ENCODE measurements around the gene MPRIP. TPM values are rescaled to one million over a fixed set of nuclear protein-coding genes. Genes with fewer than 3 reads are reported as not detected.
"Not testable (repeated sequence)": the region's sequence is repeated elsewhere in the genome, so short reads cannot be mapped to it uniquely, and the experiment has no call there.

The MPRIP gene
- total RNA-seq, 1 experiment from 2014 or later: 284 TPM

- Histone ChIP-seq H3K9me3 (no peaks in the 10 kb centered on the region), H3K4me3 (ENCODE audit: low read depth, low read length) (no peak overlapping the region), H3K36me3 (ENCODE audit: control insufficient read depth, insufficient read depth, low read length) (no peaks in the 10 kb centered on the region), H3K4me1 (no peaks in the 10 kb centered on the region), H3K27me3 (replicated peaks; ENCODE audit: control insufficient read depth, insufficient read depth, low read length) (no peaks in the 10 kb centered on the region; the same call in 1 of the 2 replicates)
- intact Hi-C loops (cut with micrococcal nuclease; ENCODE audit: unreplicated experiment): no loop called here
- H3K4me3 Mint-ChIP-seq (ENCODE audit: unreplicated experiment): no peak overlapping the region
- POLR2A ChIA-PET: no interaction called here
- CTCF ChIA-PET: no interaction called here
- no peaks in the 10 kb centered on the region for H3K27me3 Mint-ChIP-seq (ENCODE audit: insufficient read depth, unreplicated experiment)
- no peak overlapping the region for H3K27ac Mint-ChIP-seq (ENCODE audit: unreplicated experiment)
- no peaks in the 10 kb centered on the region for H3K9me3 Mint-ChIP-seq (ENCODE audit: unreplicated experiment)
- no TSS peak for BruUV-seq (replicated peaks)
- no peaks in the 10 kb centered on the region for H3K36me3 Mint-ChIP-seq (ENCODE audit: insufficient read depth, unreplicated experiment)
- no peaks in the 10 kb centered on the region for H3K4me1 Mint-ChIP-seq (ENCODE audit: low read depth, unreplicated experiment)
- TF ChIP-seq CTCF (IDR thresholded peaks at IDR 0.05; ENCODE audit: insufficient read depth in 1 of 2, low read depth in 1 of 2, low read length in 1 of 2, severe bottlenecking in 1 of 2, unreplicated experiment in 1 of 2): no peak
- DNase-seq: no peak
These were observed 46.3 kb upstream of the MPRIP start for GRCh38 chr17:16995930-16996329.

DNA sequence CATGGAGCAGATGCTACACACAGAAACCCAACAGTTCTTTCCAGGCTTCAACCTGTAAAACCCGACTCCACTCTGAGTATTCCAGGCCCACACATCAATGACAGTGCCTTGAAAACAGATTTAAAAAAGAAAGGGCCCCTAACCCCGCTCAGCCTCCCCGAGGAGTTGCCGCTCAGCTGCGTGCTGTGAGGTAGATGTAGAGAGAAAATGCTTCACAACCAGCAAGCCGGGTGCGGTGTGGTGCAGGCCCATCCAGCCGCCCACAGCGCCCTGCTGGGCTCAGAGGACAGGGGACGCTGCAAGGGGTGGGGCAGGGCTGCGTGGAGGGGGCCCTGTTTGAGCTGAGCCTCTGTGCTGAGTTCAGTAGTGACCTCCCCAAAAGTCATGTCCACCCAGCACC lies 45.5 kb upstream of the MPRIP start:
- H3K4me1 Mint-ChIP-seq (ENCODE audit: low read depth, unreplicated experiment); H3K27me3 Mint-ChIP-seq (ENCODE audit: insufficient read depth, unreplicated experiment); H3K9me3 Mint-ChIP-seq (ENCODE audit: unreplicated experiment); H3K4me3 Mint-ChIP-seq (ENCODE audit: unreplicated experiment); H3K36me3 Mint-ChIP-seq (ENCODE audit: insufficient read depth, unreplicated experiment); CTCF ChIA-PET; H3K4me1 ChIP-seq; DNase-seq; H3K4me3 ChIP-seq (ENCODE audit: low read depth, low read length); POLR2A ChIA-PET; H3K9me3 ChIP-seq; H3K36me3 ChIP-seq (ENCODE audit: control insufficient read depth, insufficient read depth, low read length); H3K27me3 ChIP-seq (replicated peaks; ENCODE audit: control insufficient read depth, insufficient read depth, low read length); BruUV-seq (replicated peaks); intact Hi-C loops (cut with micrococcal nuclease; ENCODE audit: unreplicated experiment); H3K27ac Mint-ChIP-seq (ENCODE audit: unreplicated experiment): not testable (repeated sequence)

GRCh38 chr17:16997514-16998429 lies 44.5 kb upstream of the MPRIP start:
- Mint-ChIP-seq H3K4me3 (ENCODE audit: unreplicated experiment) (no peak overlapping the region), H3K36me3 (ENCODE audit: insufficient read depth, unreplicated experiment) (no peaks in the 10 kb centered on the region), H3K27ac (ENCODE audit: unreplicated experiment) (no peak overlapping the region), H3K9me3 (ENCODE audit: unreplicated experiment) (no peaks in the 10 kb centered on the region), H3K4me1 (ENCODE audit: low read depth, unreplicated experiment) (no peaks in the 10 kb centered on the region), H3K27me3 (ENCODE audit: insufficient read depth, unreplicated experiment) (no peaks in the 10 kb centered on the region)
- no peaks in the 10 kb centered on the region for H3K9me3 ChIP-seq
- CTCF ChIA-PET: no interaction called here
- intact Hi-C loops (cut with micrococcal nuclease; ENCODE audit: unreplicated experiment): no loop called here
- peaks cover 3% of the 10 kb centered on the region; the same call in 1 of the 2 replicates for H3K4me1 ChIP-seq
- H3K36me3 ChIP-seq (ENCODE audit: control insufficient read depth, insufficient read depth, low read length): no peaks in the 10 kb centered on the region
- no peak for DNase-seq
- TF ChIP-seq CTCF (IDR thresholded peaks at IDR 0.05; ENCODE audit: insufficient read depth in 1 of 2, low read depth in 1 of 2, low read length in 1 of 2, severe bottlenecking in 1 of 2, unreplicated experiment in 1 of 2): no peak
- no peak overlapping the region for H3K4me3 ChIP-seq (ENCODE audit: low read depth, low read length)
- H3K27me3 ChIP-seq (replicated peaks; ENCODE audit: control insufficient read depth, insufficient read depth, low read length): no peaks in the 10 kb centered on the region; the same call in 1 of the 2 replicates
- no TSS peak for BruUV-seq (replicated peaks)
- POLR2A ChIA-PET: no interaction called here
